DOHH2 (cell line): ENCODE results near the gene DCP1A.
"Not testable (repeated sequence)": the region's sequence is repeated elsewhere in the genome, so short reads cannot be mapped to it uniquely, and the experiment has no call there.

Experiments used
- H3F3A ChIP-seq: fragments of 200-600 bp; sonication (generic), shearing (Covaris generic); 2 replicates; pipeline ENCODE4 v1.6.0; 2016; ENCODE audit warnings: antibody characterized with exemption, mild to moderate bottlenecking; ENCODE audit not compliant: control insufficient read depth, insufficient read depth
- H3K27ac ChIP-seq: fragments of 200-600 bp; sonication (generic); 2 replicates; pipeline ENCODE4 v1.5.1; 2014; ENCODE audit warnings: low read depth, mild to moderate bottlenecking, low read length, moderate library complexity
- H3K27me3 ChIP-seq: fragments of 200-600 bp; sonication (generic); 2 replicates; pipeline ENCODE4 v1.6.1; 2014; ENCODE audit warnings: mild to moderate bottlenecking, low read length, mixed read lengths; ENCODE audit not compliant: control insufficient read depth
- H3K36me3 ChIP-seq: fragments of 200-600 bp; sonication (generic); 2 replicates; pipeline ENCODE4 v1.6.1; 2014; ENCODE audit warnings: mild to moderate bottlenecking, low read length, moderate library complexity, mixed read lengths; ENCODE audit not compliant: control insufficient read depth
- H3K4me1 ChIP-seq: fragments of 200-600 bp; sonication (generic); 2 replicates; pipeline ENCODE4 v1.6.1; 2014; ENCODE audit warnings: mild to moderate bottlenecking, low read length, mixed read lengths; ENCODE audit not compliant: control insufficient read depth
- H3K4me2 ChIP-seq: fragments of 200-600 bp; sonication (generic); 2 replicates; pipeline ENCODE4 v1.6.0; 2014; ENCODE audit warnings: mild to moderate bottlenecking, low read length, moderate library complexity
- H3K4me3 ChIP-seq: fragments of 200-600 bp; sonication (generic); 2 replicates; pipeline ENCODE4 v1.5.1; 2014; ENCODE audit warnings: mild to moderate bottlenecking, low read length, mixed read lengths
- H3K79me2 ChIP-seq: fragments of 200-600 bp; sonication (generic); 2 replicates; pipeline ENCODE4 v1.6.1; 2014; ENCODE audit warnings: mild to moderate bottlenecking, low read length, mixed read lengths; ENCODE audit not compliant: control insufficient read depth
- H3K9me2 ChIP-seq: fragments of 200-600 bp; sonication (generic); replicated peaks from 2 replicates; pipeline ENCODE4 v1.6.1; 2014; ENCODE audit warnings: mild to moderate bottlenecking, low read length, mixed read lengths; ENCODE audit not compliant: control insufficient read depth
- H3K9me3 ChIP-seq: fragments of 200-600 bp; sonication (generic); 2 replicates; pipeline ENCODE4 v1.6.1; 2014; ENCODE audit warnings: antibody characterized with exemption, low read length, mixed read lengths; ENCODE audit not compliant: control insufficient read depth, insufficient read depth
- H4K20me1 ChIP-seq: fragments of 200-600 bp; sonication (generic); 2 replicates; pipeline ENCODE4 v1.6.0; 2014; ENCODE audit warnings: low read depth, mild to moderate bottlenecking, antibody characterized with exemption, low read length, moderate library complexity; ENCODE audit not compliant: control insufficient read depth, insufficient read depth
- EZH2phosphoT487 ChIP-seq: fragments of 200-600 bp; sonication (generic); IDR thresholded peaks from 2 replicates; pipeline ENCODE4 v1.6.1; 2017; ENCODE audit warnings: borderline replicate concordance, mild to moderate bottlenecking, antibody characterized with exemption, low read length, moderate library complexity, mixed read lengths
- TF ChIP-seq, protein P1 (sequence below): fragments of 200-600 bp; sonication (generic); IDR thresholded peaks from one replicate; pipeline ENCODE4 v1.5.1; 2014; ENCODE audit warnings: antibody characterized with exemption, mild to moderate bottlenecking, low read depth, low read length; ENCODE audit not compliant: poor library complexity, severe bottlenecking

Gene DCP1A

DNA sequence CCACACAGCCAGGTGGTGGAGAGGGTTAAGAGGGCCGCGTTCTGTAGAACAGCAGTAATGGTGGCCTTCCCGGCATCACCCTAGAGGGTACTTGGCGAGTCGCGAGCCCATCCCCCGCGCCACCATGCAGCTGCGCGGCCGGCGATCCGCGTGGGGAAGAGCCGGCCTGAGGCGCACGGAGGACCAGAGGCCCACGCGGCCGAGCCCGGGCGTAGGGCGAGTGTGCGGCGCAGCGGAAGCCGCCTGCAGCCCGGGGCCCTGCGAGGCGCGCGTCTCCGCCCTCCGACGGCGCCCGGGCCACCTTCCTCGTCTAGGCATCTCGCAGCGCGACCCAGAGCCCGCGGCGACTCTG, 91.9 kb downstream of the DCP1A start:
- Histone ChIP-seq H3K4me1 (peaks cover 45% of the 10 kb centered on the region), H3K27ac (peak overlapping the region; percentile 92), H3K9me3 (no peaks in the 10 kb centered on the region), H3K36me3 (peaks cover 49% of the 10 kb centered on the region), H3K4me3 (peak overlapping the region; percentile 93), H3K4me2 (peak overlapping the region; percentile 96), H3K27me3 (no peaks in the 10 kb centered on the region), H3K79me2 (peaks cover 58% of the 10 kb centered on the region), H3K9me2 (no peaks in the 10 kb centered on the region), H3F3A (peaks cover 15% of the 10 kb centered on the region), H4K20me1 (peaks cover 37% of the 10 kb centered on the region)
- no peak for TF ChIP-seq EZH2phosphoT487
- TF ChIP-seq, protein P1, sequence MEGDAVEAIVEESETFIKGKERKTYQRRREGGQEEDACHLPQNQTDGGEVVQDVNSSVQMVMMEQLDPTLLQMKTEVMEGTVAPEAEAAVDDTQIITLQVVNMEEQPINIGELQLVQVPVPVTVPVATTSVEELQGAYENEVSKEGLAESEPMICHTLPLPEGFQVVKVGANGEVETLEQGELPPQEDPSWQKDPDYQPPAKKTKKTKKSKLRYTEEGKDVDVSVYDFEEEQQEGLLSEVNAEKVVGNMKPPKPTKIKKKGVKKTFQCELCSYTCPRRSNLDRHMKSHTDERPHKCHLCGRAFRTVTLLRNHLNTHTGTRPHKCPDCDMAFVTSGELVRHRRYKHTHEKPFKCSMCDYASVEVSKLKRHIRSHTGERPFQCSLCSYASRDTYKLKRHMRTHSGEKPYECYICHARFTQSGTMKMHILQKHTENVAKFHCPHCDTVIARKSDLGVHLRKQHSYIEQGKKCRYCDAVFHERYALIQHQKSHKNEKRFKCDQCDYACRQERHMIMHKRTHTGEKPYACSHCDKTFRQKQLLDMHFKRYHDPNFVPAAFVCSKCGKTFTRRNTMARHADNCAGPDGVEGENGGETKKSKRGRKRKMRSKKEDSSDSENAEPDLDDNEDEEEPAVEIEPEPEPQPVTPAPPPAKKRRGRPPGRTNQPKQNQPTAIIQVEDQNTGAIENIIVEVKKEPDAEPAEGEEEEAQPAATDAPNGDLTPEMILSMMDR, result no peak

DNA sequence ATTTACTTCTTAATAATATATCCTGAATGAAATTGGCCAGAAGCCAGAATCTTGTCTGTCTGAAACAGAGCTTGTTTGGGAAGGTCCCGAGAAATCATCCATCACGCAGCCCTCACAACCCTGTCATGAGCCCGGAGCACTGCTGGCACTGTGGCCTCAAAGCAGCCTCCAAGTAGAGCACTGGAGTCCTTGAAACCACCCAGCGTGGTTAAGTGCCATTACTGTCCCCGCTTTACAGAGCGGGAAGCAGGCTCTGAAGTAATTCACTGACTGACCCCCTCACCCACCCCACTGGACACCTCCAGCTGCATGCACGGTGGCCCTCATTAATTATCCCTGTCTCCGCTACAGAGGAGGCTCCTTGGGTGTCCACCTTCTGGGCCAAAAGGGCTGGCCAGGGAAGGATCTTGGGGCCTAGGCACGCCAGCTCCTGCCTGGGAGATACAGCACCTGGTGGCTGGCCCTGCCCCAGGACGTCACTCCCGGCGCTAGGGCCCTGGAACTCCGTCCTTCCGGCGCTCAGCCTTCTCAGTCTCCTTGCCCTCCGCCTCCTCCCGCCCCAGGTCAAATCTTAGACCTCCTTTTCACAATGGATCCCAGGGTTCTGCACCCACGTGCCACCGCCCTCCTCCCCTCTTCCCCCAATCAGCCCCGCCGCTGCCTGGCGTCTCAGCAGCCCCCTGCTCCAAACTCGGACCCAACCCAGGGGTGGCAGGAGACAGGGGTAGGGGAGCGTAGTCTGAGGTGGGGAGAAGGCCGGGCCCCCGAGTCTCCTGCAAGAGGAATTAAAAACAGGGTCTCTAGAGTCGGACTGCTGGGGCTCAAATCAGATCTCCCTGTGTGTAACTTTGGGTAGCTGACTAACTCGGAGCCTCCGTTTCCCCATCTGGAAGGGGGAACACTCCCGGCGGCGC, 92.6 kb downstream of the DCP1A start:
- peaks cover 38% of the 10 kb centered on the region for H4K20me1 ChIP-seq
- no peaks in the 10 kb centered on the region for H3K9me3 ChIP-seq
- no peak for TF ChIP-seq EZH2phosphoT487
- TF ChIP-seq, protein P1, result no peak
- H3K4me1 ChIP-seq, result peaks cover 51% of the 10 kb centered on the region
- H3K27ac ChIP-seq, result peak overlapping the region; percentile 92
- peaks cover 50% of the 10 kb centered on the region for H3K36me3 ChIP-seq
- H3F3A ChIP-seq, result peaks cover 21% of the 10 kb centered on the region
- H3K9me2 ChIP-seq, result no peaks in the 10 kb centered on the region
- no peaks in the 10 kb centered on the region for H3K27me3 ChIP-seq
- H3K4me3 ChIP-seq, result peak overlapping the region; percentile 93
- H3K79me2 ChIP-seq, result peaks cover 64% of the 10 kb centered on the region
- H3K4me2 ChIP-seq, result peak overlapping the region; percentile 96

DNA sequence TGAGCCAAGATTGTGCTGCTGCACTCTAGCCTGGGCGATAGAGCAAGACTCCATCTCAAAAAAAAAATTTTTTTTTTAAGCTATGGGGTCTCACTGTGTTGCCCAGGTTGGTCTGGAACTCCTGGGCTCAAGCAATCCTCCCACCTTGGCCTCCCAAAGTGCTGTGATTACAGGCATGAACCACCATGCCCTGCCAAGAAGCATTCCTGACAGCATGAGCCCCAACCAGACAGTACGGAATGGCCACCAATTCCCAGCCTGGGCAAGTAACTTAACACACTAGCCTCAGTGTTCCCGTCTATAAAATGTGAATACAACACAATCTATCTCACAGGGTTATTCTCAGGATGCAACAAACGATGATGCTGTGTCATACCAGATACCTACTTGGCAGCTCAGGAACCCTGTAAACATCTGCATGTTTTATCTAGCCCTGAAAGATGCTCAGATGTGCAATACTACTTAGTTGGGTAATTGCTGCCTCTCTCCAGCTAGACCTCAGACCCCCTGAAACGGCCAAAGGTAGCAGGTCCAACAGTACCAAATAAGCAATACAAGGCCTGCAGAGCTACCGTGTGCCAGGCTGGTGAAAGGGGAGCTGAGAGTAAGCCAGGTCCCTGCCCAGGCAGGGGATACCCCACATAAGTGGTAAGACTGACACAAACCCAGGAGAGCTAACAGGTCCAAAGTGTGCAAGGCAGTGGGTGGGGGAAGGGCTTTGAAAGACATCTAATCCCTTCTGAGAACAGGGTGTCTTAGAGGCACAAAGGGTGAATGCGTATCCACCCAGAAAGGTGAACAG, 93.4 kb downstream of the DCP1A start:
- Histone ChIP-seq H3K4me1 (peaks cover 60% of the 10 kb centered on the region), H3K27ac (peak overlapping the region; percentile 92), H3K27me3 (no peaks in the 10 kb centered on the region)

DNA sequence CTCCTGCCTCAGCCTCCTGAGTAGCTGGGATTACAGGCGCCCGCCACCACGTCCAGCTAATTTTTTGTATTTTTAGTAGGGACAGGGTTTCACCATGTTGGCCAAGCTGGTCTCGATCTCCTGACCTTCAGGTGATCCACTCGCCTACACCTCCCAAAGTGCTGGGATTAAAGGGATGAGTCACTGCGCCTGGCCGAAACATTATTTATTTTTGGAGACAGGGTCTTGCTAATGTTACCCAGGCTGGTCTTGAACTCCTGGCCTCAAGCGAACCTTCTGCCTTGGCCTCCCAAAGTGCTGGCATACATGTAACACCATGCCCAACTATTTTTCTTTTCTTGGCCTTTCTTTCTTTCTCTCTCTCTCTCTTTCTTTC, 94.4 kb downstream of the DCP1A start:
- H3K9me2 ChIP-seq, H3K9me3 ChIP-seq, H3K27me3 ChIP-seq: not testable (repeated sequence)
- H3K79me2 ChIP-seq, result peaks cover 82% of the 10 kb centered on the region
- H3K36me3 ChIP-seq, result peaks cover 60% of the 10 kb centered on the region
- peak overlapping the region; percentile 93 for H3K4me3 ChIP-seq
- H3F3A ChIP-seq, result peaks cover 23% of the 10 kb centered on the region
- peaks cover 70% of the 10 kb centered on the region for H3K4me1 ChIP-seq
- H3K4me2 ChIP-seq, result peak overlapping the region; percentile 96
- H3K27ac ChIP-seq, result peak overlapping the region; percentile 92
- peaks cover 47% of the 10 kb centered on the region for H4K20me1 ChIP-seq

More for the DNA sequence above, 93.4 kb downstream of the DCP1A start:
- peak overlapping the region; percentile 93 for H3K4me3 ChIP-seq
- no peaks in the 10 kb centered on the region for H3K9me3 ChIP-seq
- H4K20me1 ChIP-seq, result peaks cover 39% of the 10 kb centered on the region
- TF ChIP-seq EZH2phosphoT487, result no peak
- TF ChIP-seq, protein P1, result no peak
- H3K79me2 ChIP-seq, result peaks cover 72% of the 10 kb centered on the region
- no peaks in the 10 kb centered on the region for H3K9me2 ChIP-seq
- peak overlapping the region; percentile 96 for H3K4me2 ChIP-seq
- peaks cover 52% of the 10 kb centered on the region for H3K36me3 ChIP-seq
- H3F3A ChIP-seq, result peaks cover 23% of the 10 kb centered on the region
